GM23248 (cell line): ENCODE measurements around the gene VTI1A.
"Not testable (repeated sequence)": the region's sequence is repeated elsewhere in the genome, so short reads cannot be mapped to it uniquely, and the experiment has no call there.

ENCODE experiments used
- EZH2 ChIP-seq: fragments of 200-600 bp; sonication (generic); IDR thresholded peaks from 2 replicates; pipeline ENCODE4 v1.6.1; 2018; ENCODE audit warnings: antibody characterized with exemption, mild to moderate bottlenecking; ENCODE audit not compliant: insufficient read depth, poor library complexity, severe bottlenecking
- EZH2phosphoT487 ChIP-seq: fragments of 200-600 bp; sonication (generic); IDR thresholded peaks from 2 replicates; pipeline ENCODE4 v1.6.1; 2018; ENCODE audit warnings: antibody characterized with exemption, moderate library complexity, mild to moderate bottlenecking, low read depth; ENCODE audit not compliant: insufficient read depth

DNA sequence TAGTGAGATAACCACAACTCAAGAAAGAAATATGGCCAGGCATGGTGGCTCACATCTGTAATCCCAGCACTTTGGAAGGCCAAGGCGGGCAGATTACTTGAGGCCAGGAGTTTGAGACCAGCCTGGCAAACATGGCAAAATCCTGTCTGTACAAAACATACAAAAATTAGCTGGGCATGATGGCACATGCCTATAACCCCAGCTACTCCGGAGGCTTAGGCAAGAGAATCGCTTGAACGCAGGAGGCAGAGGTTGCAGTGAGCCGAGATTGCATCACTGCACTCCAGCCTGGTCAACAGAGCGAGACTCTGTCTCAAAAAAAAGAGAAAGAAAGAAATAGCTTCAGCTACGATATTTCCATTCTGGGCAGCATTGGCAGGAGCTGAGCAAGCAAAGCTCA lies 143.8 kb downstream of the VTI1A start:
- TF ChIP-seq EZH2phosphoT487, EZH2: not testable (repeated sequence)
